ENCODE measurements around the gene RPS15. TPM values are rescaled to one million over a fixed set of nuclear protein-coding genes. Genes with fewer than 3 reads are reported as not detected.

The RPS15 gene
- total RNA-seq, 1 donor from 2014 or later: 533 TPM

DNA sequence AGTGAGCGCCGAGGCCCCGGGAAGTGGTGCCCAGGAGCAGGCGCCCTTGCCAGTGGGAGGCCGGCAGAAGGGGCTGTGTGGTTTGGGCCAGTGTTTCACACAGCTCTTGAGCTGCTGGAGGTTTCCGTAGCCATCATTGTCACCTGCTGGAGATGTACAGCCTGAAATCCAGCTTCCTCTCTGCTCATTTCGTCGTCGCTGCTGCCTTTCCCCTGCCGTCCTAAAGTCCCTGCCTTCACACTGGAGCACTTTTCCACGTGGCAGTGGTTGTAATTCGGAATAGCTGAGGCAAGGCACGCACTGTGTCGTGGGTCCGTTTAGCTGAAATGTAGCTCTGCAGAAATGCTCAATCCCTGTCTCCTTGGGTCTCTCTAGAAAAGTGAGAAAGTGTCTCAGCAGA is 17.6 kb upstream of the RPS15 start:
- no peak for DNase-seq

DNA sequence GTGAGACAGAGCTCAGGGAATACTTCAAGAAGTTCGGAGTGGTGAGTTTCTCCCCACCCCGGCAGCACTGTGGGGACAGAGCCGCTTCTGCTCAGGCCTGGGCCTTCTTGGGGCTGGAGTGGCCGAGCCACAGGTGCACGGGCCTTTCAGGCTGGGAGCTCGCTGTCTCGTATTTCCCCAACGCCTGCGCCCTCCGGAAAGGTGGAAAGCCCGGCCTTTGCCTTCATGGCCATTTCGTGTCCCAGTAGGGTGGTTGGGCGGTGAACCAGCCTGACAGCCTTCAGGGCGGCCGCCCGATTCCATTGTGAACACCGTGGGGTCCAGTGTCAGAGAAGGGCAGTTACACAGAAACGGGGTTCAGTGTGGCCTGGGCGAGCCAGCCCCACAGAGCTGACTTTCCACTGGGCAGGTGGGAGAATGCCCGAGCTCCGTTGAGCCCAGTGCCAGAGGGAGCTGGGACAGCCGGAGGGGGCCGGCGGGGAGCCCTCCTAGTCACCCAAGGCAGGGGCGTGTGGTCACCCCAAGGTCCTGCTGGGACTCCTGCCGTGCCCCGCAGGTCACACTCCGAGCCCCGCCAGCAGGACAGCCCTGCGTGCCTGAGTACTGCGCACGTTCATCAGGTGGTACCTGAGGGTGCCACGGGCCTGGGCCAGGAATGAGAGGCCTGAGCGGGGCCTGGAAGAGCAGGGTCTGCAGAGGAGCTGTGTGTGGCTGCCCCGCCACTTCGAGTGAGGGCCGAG is 16.8 kb upstream of the RPS15 start:
- no peak for DNase-seq

DNA sequence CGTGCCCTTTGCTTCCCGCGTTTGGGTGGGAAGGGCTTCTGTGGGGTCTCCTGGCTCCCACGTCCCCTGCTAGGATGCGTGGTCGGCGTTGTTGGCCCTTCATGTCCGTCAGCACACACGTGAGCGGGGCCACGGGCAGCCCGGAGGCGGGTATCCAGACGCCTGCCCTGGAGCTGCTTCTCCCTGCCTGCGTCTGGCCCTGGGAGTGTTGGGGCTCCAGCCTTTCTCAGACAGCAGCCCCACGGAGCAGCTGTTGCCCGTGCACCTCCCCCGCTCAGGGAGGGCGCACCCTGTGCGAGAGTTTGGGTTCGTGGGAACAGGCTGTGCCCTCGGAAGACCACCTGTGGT is 16.3 kb upstream of the RPS15 start:
- DNase-seq: no peak

DNA sequence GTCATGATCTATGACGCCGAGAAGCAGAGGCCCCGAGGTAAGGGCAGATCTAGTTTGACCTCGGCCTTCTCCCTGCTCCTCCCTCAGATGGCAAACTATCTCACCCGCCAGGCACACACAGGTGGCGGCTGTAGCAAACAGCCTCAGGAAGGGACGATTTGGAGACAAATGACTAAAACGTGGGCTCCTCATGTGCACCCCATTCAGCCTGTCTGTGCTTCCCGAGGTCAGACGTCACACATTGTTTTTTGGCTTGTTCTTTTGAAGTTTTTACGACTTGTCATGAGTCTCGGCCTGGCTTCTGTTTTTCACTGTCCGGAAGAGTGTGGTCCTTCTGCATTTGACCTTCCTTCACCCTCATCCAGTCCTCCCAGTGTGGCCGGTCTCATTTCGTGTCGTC is 15.8 kb upstream of the RPS15 start:
- no peak for DNase-seq

DNA sequence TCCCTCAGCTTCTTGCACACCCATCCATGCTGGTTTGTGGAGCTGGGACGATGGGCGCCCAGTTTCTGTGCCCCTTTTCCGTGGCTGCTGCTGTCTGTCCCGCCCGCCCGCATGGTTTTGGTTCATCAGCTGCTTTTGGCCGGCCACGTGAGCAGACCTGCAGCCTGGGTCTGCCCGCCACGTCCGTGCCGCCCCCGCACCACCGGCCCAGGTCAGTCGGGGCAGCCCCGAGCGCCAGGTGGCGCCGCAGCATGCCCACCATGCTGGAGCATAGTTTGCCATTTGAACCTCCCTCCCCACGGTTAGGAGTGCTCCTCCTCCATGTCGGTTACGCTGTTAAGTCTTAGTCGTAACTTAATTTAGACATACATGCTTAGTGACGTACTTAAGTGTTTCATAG is 15.3 kb upstream of the RPS15 start:
- DNase-seq: no peak

DNA sequence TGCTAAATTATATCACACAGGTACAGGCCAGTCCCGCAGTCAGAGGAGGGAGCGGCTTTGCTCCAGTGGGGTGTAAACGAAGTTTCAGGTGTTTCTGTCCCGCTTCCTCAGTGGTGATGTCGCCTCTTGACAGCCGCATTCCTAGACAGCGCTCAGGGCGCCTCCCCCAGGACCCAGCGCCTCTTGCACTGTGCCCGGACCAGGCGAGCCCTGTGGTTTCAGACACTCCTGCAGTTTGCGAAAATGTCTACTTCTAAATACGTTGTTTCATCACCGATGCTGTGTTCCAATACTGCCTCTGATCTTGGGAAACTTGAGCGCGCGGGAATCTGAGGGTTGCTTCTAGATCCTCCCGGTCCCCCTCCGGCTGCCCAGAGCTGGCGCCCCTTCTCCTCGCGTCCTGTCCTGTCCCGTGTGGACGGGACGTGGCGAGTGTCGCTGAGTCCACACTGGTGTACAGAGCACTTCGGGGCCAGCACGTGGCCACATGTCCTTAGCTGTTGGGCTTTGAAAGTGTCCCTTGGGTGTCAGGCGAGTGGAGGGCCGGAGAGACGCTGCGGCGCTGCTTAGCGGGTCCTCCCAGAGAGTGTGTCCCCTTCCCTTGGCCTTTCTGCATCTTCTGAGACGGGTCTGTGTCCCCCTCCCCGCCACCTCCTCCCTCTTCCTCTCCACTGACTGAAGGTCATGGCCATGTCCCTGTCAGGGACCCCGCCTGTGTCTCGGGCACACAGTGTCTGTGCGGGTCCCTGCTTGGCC is 14.6 kb upstream of the RPS15 start:
- DNase-seq: no peak

DNA sequence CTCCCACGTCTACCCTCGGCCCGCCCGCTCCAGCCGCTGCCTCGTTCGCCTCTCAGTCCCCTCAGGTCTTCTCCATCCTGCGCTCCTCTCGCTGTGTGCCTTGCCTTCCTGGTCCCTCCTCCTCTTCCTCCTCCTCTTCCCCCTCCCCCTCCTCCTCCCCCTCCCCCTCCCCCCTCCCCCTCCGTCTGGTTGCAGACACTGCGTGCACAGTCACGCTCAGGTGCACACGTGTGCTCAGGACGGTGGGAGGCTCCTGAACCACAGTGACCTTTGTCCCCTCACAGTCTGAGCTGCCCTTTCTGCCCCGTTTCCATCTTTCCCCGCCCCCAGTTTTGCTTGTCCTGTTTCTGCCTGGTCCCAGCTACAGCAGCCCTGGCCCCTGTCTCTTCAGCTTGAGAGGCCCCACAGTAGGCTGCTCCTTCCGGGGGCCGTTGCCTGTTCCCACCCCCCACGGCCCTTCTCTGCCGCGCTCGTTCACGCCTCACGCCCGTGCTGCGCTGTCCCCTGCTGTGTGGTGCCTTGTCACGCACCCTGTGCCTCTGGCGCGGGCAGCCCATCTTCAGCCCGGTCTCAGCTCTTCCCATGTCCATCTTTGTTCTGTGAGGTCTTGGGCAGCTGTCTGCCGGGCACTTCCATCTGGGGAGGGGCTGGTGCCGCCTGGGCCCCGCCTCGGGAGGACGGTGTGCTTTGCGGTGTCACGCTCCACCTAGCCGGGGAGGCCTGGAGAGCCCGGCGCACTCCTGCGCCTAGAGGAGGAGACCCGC is 13.8 kb upstream of the RPS15 start:
- no peak for DNase-seq

DNA sequence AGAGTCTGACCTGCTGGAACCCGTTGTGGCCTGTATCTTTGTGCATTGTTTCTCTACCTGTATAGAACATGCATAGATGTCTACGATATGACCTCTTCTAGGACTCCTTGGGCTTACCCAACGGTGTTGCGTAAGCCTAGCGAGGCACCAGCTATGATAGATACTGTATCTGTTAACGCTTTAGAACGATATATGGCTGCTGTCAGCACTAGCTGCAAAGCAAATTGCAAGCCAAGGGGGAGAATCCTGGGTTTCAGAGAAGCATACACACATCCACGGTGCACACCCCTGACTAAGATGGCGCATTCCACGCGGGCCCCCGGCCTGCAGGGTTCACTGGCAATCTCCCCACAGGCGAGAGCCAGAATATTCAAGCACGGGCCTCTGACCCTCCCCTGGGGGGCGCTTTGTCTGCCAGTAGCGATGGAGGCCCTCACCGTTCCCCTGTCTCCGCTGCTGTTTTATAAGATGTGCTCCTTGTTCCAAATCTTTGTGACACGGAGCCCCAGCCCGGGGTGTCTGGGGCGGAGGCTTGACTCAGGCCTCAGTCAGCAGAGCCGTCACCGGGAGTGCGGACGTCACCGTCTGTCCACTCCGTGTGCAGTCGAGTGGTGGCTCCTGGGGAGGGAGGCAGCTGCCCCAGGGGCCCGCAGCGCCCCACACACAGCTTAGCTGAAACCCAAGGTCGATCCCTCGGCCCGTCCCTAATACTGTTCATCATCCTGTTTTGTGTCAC is 12.9 kb upstream of the RPS15 start:
- DNase-seq: peak; percentile 70

DNA sequence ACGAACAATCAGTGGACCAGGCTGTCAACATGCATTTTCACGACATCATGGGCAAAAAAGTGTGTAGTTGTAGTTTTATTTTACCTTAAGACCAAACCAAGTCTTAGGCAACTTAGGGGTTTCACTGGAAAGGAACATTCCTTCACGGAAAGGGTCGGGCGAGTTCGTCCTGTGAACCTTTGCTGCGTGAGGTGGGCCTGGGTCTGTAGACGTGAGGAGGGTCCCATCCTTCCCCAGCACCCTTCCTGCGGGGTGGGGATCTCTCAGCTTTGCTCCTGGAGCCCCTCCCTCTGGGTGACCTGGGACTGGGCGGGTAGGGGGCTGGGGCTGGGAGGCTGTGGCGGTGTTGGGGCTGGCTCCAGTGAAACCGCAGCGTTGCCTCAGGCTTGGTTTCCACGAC is 12.3 kb upstream of the RPS15 start:
- no peak for DNase-seq

DNA sequence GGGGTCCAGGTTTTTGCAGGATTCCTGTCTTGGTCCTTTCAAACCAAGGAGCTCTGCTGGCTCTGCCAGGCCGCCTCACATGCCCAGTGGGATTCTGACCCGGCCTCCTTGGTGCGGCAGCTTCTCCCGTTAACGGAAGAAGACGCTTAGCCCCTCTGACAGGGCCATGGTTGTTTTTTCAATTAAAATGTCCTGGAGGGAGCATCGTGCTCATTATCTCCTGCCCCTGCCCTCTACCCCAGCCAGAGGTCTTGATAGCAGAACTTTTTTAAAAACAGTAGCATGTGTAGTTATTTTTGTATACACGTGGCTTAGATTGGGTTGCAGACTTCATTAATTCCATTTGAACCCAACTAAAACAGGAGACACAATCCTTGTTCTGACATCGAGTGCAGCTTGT is 11.5 kb upstream of the RPS15 start:
- DNase-seq: no peak

DNA sequence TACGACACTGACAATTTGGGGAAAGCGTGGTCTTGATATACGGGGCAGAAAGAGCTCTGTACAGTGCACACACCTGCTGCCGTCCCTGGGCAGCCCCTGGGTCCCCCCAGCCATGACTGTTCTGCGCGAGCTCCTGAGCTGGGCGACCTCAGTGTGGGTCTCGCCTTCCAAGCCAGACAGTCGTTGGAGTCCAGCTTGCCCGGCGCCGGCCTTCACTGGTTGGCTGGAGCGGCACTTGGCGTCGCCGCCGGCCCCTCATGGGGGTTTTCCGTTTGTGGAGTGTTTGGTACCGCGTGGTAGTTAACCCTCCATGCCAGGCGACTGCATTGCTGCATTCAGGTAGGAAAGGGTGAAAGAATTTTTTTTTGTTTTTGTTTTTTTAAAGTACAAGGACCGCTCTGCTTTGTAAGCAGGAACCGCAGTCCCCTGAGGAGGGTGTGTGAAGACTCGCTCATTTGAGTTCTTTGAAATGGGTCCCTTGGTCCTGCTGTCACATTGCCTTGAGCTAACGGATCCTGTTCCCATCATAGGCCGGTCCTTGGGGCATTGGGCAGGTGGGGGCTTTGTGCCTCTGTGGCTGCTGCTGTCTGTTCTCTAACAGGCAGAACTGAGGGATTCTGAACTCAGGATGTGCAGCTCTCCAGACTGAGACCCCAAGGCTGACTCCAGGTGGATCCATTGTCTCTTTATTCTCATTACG is 10.8 kb upstream of the RPS15 start:
- DNase-seq: no peak

DNA sequence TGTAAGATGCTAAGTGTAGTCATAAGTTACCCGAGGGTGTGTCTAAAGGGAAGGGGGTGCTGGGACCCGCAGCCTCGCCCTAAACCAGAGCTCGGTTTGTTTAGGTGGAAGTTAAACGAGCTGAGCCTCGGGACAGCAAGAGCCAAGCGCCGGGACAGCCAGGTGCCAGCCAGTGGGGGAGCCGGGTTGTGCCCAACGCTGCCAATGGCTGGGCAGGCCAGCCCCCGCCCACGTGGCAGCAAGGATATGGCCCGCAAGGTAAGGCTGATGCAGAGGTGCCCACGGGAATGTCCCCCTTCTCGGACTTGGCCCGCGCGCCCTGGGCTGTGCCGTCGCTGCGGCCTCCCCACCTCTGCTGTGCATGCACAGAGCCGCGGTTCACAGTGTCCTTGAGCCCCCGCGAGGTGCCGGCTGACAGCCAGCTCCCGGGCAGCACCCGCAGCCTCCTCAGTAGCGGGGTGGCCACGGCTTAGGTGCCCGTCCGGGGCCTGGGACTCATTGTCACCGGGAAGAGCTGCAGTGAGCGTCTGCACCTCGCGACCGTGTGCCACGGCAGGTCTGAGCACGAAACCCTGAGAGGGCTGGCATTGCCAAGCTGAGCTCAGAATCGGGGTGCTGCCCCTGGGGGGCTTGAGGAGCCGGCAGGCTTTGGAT is 9.3 kb upstream of the RPS15 start:
- DNase-seq: no peak

DNA sequence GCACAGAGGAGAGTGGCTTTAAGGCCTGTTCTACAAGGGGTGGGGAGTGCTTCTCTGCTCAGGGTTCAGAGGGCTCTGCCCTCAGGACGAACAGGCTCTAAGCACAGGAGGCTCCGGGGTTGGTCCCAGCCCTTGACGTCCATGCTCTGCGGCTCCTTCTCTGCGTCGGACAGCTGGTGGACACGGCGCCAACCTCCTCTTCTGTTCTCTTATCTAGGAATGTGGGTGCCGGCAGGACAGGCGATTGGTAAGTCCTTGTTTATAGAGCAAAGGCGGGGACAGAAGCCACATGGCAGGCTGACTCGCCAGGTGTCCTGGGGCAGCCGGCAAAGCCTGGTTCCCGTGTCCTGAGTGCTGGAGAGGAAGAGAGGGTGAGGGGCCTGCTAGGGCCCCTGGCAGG is 8.4 kb upstream of the RPS15 start:
- DNase-seq: no peak

DNA sequence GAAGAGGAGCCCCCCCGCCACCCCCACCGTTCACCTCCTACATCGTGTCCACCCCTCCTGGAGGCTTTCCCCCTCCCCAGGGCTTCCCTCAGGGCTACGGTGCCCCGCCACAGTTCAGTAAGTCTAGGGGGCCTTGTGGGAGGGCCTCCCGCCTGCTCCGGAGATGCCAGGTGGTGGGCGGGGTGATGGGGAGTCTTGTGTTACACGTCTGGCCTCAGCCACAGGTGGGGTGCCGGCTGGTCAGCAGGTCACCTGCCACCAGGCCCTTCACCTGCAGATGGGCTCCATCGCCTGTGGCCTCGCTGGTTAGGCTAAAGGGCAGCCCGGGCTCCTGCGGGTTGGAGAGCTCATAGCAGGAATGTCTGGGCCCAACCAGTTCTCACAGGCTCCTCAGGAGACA is 8.0 kb upstream of the RPS15 start:
- DNase-seq: no peak

DNA sequence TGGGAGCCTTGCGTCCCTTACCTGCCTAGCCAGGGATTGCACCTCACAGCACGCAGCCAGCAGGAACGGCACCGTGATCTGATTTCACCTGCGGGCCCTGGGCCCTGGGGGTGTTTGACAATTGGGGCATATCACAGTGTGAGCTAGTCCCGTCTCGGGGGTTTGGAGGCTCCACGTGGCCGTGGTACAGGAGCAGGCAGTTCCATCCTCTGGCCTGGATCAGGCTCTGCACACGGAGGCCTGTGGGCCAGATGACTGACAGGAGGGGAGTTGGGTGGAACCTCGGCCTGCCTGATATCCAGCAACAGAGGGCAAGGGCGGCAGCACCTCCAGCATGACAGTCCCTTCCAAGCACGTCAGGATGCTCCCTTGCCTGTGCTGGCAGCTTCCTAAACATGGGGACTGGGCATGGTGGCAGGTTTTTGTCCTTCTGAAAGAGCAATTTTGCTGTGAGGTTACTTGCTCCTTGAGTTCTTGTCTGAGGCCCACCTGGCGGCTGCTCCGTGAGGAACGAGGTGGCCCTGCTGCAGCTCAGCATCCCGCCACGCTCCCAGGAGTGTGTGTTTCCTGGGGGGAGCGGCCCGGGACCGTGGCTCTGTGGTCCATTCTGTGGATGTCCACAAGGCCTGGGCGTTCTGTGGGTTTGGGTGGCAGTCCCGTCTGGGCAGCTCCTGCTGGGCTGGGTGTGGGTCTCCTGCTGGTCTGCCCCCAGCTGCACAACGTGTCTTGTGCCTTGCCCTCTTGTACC is 6.3 kb upstream of the RPS15 start:
- DNase-seq: no peak

DNA sequence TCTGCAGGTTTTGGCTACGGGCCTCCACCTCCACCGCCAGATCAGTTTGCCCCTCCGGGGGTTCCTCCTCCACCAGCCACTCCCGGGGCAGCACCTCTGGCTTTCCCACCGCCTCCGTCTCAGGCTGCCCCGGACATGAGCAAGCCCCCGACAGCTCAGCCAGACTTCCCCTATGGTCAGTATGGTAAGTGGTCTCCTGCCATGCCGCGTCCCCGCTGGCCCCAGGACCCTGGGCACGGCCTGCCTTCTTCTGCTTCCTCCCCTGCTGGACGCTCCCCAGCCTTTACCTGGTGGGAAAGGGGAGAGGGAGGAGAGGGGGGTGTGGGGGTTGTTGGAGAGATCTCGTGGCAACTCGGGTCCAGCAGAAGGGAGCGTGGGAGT is 5.7 kb upstream of the RPS15 start:
- no peak for DNase-seq

DNA sequence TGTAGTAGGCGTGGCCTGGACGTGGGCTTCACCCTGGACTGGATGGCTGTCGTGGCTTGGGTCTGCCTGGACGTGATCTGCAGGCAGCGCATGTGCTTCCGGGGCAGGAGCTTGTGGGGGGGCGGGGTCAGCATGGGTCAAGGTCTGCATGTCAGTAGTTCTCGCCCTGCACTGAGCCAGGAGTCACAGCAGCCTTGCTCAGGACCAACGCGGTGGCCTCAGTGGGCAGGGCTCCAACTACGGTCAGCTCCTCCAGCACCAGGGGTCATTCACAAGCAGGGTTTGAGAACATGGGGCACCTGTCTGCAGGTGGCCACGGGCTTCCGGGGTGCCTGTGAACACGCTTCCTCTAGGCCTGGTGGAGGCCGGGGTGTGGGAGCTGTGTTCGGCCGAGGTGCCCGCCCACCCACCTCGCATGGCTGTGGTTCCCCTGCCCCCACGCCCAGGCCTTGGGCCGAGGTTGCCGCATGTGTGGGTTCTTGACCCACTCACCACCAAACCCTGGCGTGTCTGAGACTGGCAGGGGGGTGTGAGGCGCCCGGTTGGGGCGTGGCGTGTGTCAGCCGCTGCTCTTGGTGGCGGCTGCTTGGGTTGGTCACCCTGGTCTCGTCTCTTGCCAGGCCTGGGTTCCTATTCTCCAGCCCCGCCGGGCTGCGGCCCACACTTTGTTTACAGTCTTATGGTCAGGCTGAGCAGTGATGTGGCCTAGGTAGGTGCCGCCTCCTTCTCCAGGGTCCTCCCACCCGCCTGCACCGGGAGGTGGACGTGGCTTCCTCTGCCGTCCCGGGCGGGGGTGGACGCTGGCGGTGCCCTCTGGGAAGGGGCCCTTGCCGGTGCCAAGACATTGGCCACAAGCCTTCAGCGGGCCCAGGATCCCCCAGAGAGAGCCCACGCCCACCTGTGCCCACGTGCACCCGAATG is 4.8 kb upstream of the RPS15 start:
- DNase-seq: no peak

DNA sequence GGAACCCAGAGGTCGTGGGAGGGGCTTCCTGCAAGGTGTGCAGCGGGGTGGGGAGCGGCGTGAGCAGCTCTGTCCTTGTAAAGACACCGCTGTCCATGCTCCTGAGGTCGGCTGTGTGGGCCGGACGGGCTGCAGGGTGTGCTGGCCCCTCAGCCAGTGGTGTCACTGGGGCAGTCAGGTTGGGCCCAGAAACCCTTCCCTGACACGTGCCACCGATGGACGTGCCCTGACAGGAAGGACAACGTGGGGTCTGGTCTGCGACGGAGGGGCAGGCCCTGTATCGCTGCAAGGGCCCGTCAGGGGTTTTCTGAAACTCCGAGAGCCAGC is 4.2 kb upstream of the RPS15 start:
- DNase-seq: no peak

DNA sequence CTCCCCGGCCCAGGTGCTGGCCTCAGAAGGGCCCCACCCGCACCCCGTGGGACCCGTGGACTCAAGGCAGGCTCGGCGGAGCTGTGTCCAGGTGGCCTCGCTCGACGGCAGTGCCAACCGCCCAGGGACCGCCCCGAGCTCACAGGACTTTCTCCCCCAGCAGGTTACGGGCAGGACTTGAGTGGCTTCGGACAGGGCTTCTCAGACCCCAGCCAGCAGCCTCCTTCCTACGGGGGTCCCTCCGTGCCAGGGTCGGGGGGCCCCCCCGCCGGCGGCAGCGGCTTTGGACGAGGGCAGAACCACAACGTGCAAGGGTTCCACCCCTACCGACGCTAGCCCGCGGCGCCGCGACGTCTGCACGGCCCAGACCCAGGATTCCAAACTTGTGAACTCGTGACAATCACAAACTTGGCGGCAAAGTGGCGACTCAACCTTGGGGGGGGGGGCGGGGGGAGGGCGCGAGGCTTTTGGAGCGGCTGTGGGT is 3.6 kb upstream of the RPS15 start:
- no peak for DNase-seq

All from skin of body (tissue), 2 donors.